SK-N-SH (cell line): ENCODE results near the gene DEGS2. TPM values are rescaled to one million over a fixed set of nuclear protein-coding genes. Genes with fewer than 3 reads are reported as not detected.

Experiments used
- CTCF ChIA-PET: fragments of 300-600, 350-600 bp; formaldehyde crosslinking; extraction: SDS; loops from one replicate; lab custom pipeline; 2021; lab: Yijun Ruan, JAX
- POLR2A ChIA-PET: fragments of 350-600 bp; sonication (Branson Sonifier 250); formaldehyde crosslinking; extraction: SDS; loops from one replicate; lab custom pipeline; 2020; ENCODE audit warnings: antibody characterized with exemption, inconsistent platforms; lab: Yijun Ruan, JAX
- DNase-seq: peaks from one replicate; pipeline ENCODE4 v3.0.0; 2012
- H2AFZ ChIP-seq: fragments of 200-600 bp; sonication (generic); 2 replicates; pipeline ENCODE4 v1.8.1; 2016; ENCODE audit warnings: antibody characterized with exemption, mild to moderate bottlenecking, low read depth
- H3F3A ChIP-seq: fragments of 200-600 bp; sonication (generic); replicated peaks from 2 replicates; pipeline ENCODE3; 2016; ENCODE audit warnings: antibody characterized with exemption, mild to moderate bottlenecking; ENCODE audit not compliant: insufficient read depth
- H3K27ac ChIP-seq, 2 experiments: fragments of 200-500 bp in 1 of 2; fragments of 200-600 bp in 1 of 2; sonication (Bioruptor generic) in 1 of 2; sonication (generic), shearing (Covaris generic) in 1 of 2; 2 replicates each; pipeline versions ENCODE4 v1.5.1 to v1.6.1; 2014 to 2016; ENCODE audit warnings: low read depth in 2 of 2, inconsistent platforms in 1 of 2, low read length in 1 of 2, mild to moderate bottlenecking in 1 of 2, mixed read lengths in 1 of 2
- H3K27me3 ChIP-seq: fragments of 200-600 bp; sonication (generic), shearing (Covaris generic); 2 replicates; pipeline ENCODE4 v1.6.1; 2016; ENCODE audit warnings: mixed run types; ENCODE audit not compliant: insufficient read depth
- H3K36me3 ChIP-seq, 2 experiments: fragments of 200-500 bp in 1 of 2; fragments of 200-600 bp in 1 of 2; sonication (Bioruptor generic) in 1 of 2; sonication (generic) in 1 of 2; replicated peaks in 1 of 2; 2 replicates each; pipeline versions ENCODE3 to v1.5.1; 2014 to 2016; ENCODE audit warnings: low read length in 1 of 2, mild to moderate bottlenecking in 1 of 2; ENCODE audit not compliant: insufficient read depth in 2 of 2, control insufficient read depth in 1 of 2
- H3K4me1 ChIP-seq, 2 experiments: fragments of 200-500 bp in 1 of 2; fragments of 200-600 bp in 1 of 2; sonication (Bioruptor generic) in 1 of 2; sonication (generic), shearing (Covaris generic) in 1 of 2; 2 replicates each; pipeline versions ENCODE4 v1.5.1 to v1.6.1; 2014 to 2016; ENCODE audit warnings: low read depth in 1 of 2, low read length in 1 of 2, mixed run types in 1 of 2; ENCODE audit not compliant: insufficient read depth in 2 of 2, control insufficient read depth in 1 of 2
- H3K4me2 ChIP-seq: fragments of 200-600 bp; sonication (generic), shearing (Covaris generic); 2 replicates; pipeline ENCODE4 v1.6.1; 2017; ENCODE audit warnings: mixed run types
- H3K4me3 ChIP-seq, 2 experiments: fragments of 200-500 bp in 1 of 2; fragments of 200-600 bp in 1 of 2; sonication (Bioruptor generic) in 1 of 2; sonication (generic), shearing (Covaris generic) in 1 of 2; 2 replicates each; pipeline versions ENCODE4 v1.5.1 to v1.8.1; 2014 to 2016; ENCODE audit warnings: low read depth in 2 of 2, inconsistent platforms in 1 of 2, low read length in 1 of 2, mild to moderate bottlenecking in 1 of 2, mixed read lengths in 1 of 2, moderate library complexity in 1 of 2
- H3K79me2 ChIP-seq: fragments of 200-600 bp; sonication (generic); 2 replicates; pipeline ENCODE4 v1.8.1; 2017; ENCODE audit warnings: mild to moderate bottlenecking; ENCODE audit not compliant: insufficient read depth
- H3K9ac ChIP-seq: fragments of 200-600 bp; sonication (generic); 2 replicates; pipeline ENCODE4 v1.6.1; 2017; ENCODE audit warnings: mixed run types
- H3K9me2 ChIP-seq: fragments of 200-600 bp; sonication (generic); 2 replicates; pipeline ENCODE4 v1.6.1; 2017; ENCODE audit warnings: mixed run types
- H3K9me3 ChIP-seq: fragments of 200-600 bp; sonication (generic); 2 replicates; pipeline ENCODE4 v1.6.1; 2017; ENCODE audit warnings: mixed run types, mild to moderate bottlenecking, moderate library complexity
- H4K20me1 ChIP-seq: fragments of 200-600 bp; sonication (generic); 2 replicates; pipeline ENCODE4 v1.6.1; 2017; ENCODE audit warnings: mild to moderate bottlenecking, mixed run types; ENCODE audit not compliant: insufficient read depth
- CHD2 ChIP-seq: fragments of 150-350 bp; IDR thresholded peaks from 2 replicates; pipeline ENCODE4 v1.6.1; 2018; ENCODE audit warnings: low read length; ENCODE audit not compliant: partially characterized antibody
- CTCF ChIP-seq: fragments of 200-600 bp; sonication (generic); IDR thresholded peaks from 2 replicates; pipeline ENCODE4 v1.6.1; 2017; ENCODE audit warnings: antibody characterized with exemption, mild to moderate bottlenecking, moderate library complexity
- EP300 ChIP-seq, 2 experiments: IDR thresholded peaks; 2 replicates each; pipeline versions ENCODE4 v1.4.0 to v1.6.1; 2012; ENCODE audit warnings: borderline replicate concordance in 1 of 2, low read depth in 1 of 2, low read length in 1 of 2
- EZH2phosphoT487 ChIP-seq: fragments of 200-600 bp; sonication (generic); IDR thresholded peaks from 2 replicates; pipeline ENCODE4 v1.6.1; 2017; ENCODE audit warnings: low read depth, mixed run types, mild to moderate bottlenecking, antibody characterized with exemption, moderate library complexity, borderline replicate concordance
- FOSL2 ChIP-seq: IDR thresholded peaks from 2 replicates; pipeline ENCODE4 v1.4.0; 2012; ENCODE audit warnings: low read depth, mild to moderate bottlenecking, moderate library complexity, borderline replicate concordance
- FOXM1 ChIP-seq: IDR thresholded peaks from 2 replicates; pipeline ENCODE4 v1.4.0; 2012; ENCODE audit warnings: low read depth, mild to moderate bottlenecking
- GABPA ChIP-seq: IDR thresholded peaks from 2 replicates; pipeline ENCODE4 v1.4.0; 2012; ENCODE audit warnings: low read depth, mild to moderate bottlenecking
- GATA2 ChIP-seq: sonication (generic); formaldehyde crosslinking; IDR thresholded peaks from 2 replicates; pipeline ENCODE4 v1.5.0; 2020; ENCODE audit warnings: mild to moderate bottlenecking, missing genetic modification reagents
- JUND ChIP-seq: IDR thresholded peaks from 2 replicates; pipeline ENCODE4 v1.4.0; 2012
- NRF1 ChIP-seq: IDR thresholded peaks from 2 replicates; pipeline ENCODE4 v1.6.1; 2012; ENCODE audit warnings: low read depth, mild to moderate bottlenecking, low read length
- PBX3 ChIP-seq: IDR thresholded peaks from 2 replicates; pipeline ENCODE4; 2012
- POLR2AphosphoS5 ChIP-seq: IDR thresholded peaks from 2 replicates; pipeline ENCODE4 v1.6.1; 2012; ENCODE audit warnings: low read depth, low read length
- RAD21 ChIP-seq: IDR thresholded peaks from 2 replicates; pipeline ENCODE4 v1.6.1; 2012; ENCODE audit warnings: mild to moderate bottlenecking, low read length
- USF2 ChIP-seq: fragments of 150-350 bp; IDR thresholded peaks from 2 replicates; pipeline ENCODE4 v1.6.1; 2017; ENCODE audit warnings: antibody characterized with exemption, low read length, low read depth, borderline replicate concordance
- YY1 ChIP-seq: IDR thresholded peaks from 2 replicates; pipeline ENCODE4 v1.4.0; 2012; ENCODE audit warnings: low read depth, mild to moderate bottlenecking
- WGBS: methylation state at CpG from one replicate; pipeline ENCODE4 v1.1.6; 2017; ENCODE audit warnings: low lambda C conversion rate; 5-methylcytosine and 5-hydroxymethylcytosine counted together
- polyA plus RNA-seq, 3 experiments: library from polyadenylated mRNA; depleted of rRNA; stranded (reverse); fragments of >200 nt; gene quantifications; 2 replicates each; pipeline ENCODE4 v1.2.3, GENCODE V29; 2012

Gene DEGS2
- polyA plus RNA-seq, 1 of the 3 experiments (the other 2 are of a cell fraction) = 0.02 TPM

- Histone ChIP-seq H3K27ac (no peak overlapping the region), H2AFZ (no peak overlapping the region), H3K9ac (no peak overlapping the region), H3K27me3 (0 out of 2 replicates have a peak, but pooled peaks cover 5% of the 10 kb centered on the region), H3K9me3 (no peaks in the 10 kb centered on the region), H3K4me3 (no peak overlapping the region), H3K4me2 (no peak overlapping the region), H4K20me1 (no peaks in the 10 kb centered on the region), H3K9me2 (no peaks in the 10 kb centered on the region), H3K36me3 (no peaks in the 10 kb centered on the region), H3K79me2 (no peaks in the 10 kb centered on the region), H3K4me1 (no peaks in the 10 kb centered on the region; a peak in 1 of 4 replicates), H3F3A (no peaks in the 10 kb centered on the region)
- POLR2A ChIA-PET = no interaction called here
- TF ChIP-seq USF2 (no peak), GABPA (no peak), NRF1 (no peak), PBX3 (no peak), CTCF (no peak), CHD2 (no peak), GATA2 (CRISPR knock-in tag) (no peak), JUND (no peak), FOSL2 (no peak), RAD21 (no peak), FOXM1 (no peak), YY1 (no peak), EP300 (IDR thresholded peaks at IDR 0.05; ENCODE audit: borderline replicate concordance in 1 of 2, low read depth in 1 of 2, low read length in 1 of 2) (no peak), POLR2AphosphoS5 (no peak), EZH2phosphoT487 (no peak)
- DNase-seq = no peak
- CTCF ChIA-PET = interaction anchor here (1.8 kb wide), 1 partner anchor 14 kb away, joined by 7 read pairs; no protein-coding TSS in a partner anchor
- WGBS = 77% methylated on average over 4 of the region's 7 CpGs
Measured at GRCh38 chr14:100178691-100179090, 19.2 kb upstream of the DEGS2 start.
